CD8-positive, alpha-beta memory T cell (primary cell): Measurements from ENCODE around the gene KERA. TPM values are rescaled to one million over a fixed set of nuclear protein-coding genes. Genes with fewer than 3 reads are reported as not detected.

Experiments
- CTCF ChIA-PET: fragments of 350-600 bp; sonication (Branson Sonifier 250); formaldehyde crosslinking; loops from one replicate; lab custom pipeline; 2021; ENCODE audit warnings: antibody characterized with exemption; lab: Charles Lee
- POLR2A ChIA-PET: fragments of 350-600 bp; sonication (Branson Sonifier 250); formaldehyde crosslinking; loops from one replicate; lab custom pipeline; 2021; ENCODE audit warnings: antibody characterized with exemption; lab: Charles Lee
- DNase-seq, 5 donors: peaks; one replicate each; pipeline versions ENCODE4 v3.0.0 to v3.0.0-alpha.2; 2020 to 2022; ENCODE audit warnings: mixed read lengths in 1 of 5
- H3K27ac ChIP-seq: one replicate; pipeline ENCODE4 v1.7.0; 2013; ENCODE audit warnings: low read depth, mild to moderate bottlenecking, low read length, moderate library complexity
- H3K27me3 ChIP-seq: 2 replicates; pipeline ENCODE4 v1.7.0; 2013; ENCODE audit warnings: low read length, mild to moderate bottlenecking; ENCODE audit not compliant: insufficient read depth, poor library complexity, severe bottlenecking
- H3K36me3 ChIP-seq: 2 replicates; pipeline ENCODE4 v1.7.0; 2013; ENCODE audit warnings: mild to moderate bottlenecking, low read length, moderate library complexity; ENCODE audit not compliant: insufficient read depth
- H3K4me1 ChIP-seq: 2 replicates; pipeline ENCODE4 v1.7.0; 2013; ENCODE audit warnings: mild to moderate bottlenecking, low read length, moderate library complexity; ENCODE audit not compliant: insufficient read depth
- H3K4me3 ChIP-seq: 2 replicates; pipeline ENCODE4 v1.7.0; 2013; ENCODE audit warnings: mild to moderate bottlenecking, low read length
- H3K9me3 ChIP-seq: 2 replicates; pipeline ENCODE4 v1.7.0; 2013; ENCODE audit warnings: mild to moderate bottlenecking, low read length
- H3K27ac Mint-ChIP-seq, 8 donors: one replicate each; pipeline ENCODE4 v1.8.0; 2020 to 2021; ENCODE audit warnings: mixed read lengths in 8 of 8, mild to moderate bottlenecking in 6 of 8, inconsistent platforms in 3 of 8, moderate library complexity in 3 of 8
- H3K27me3 Mint-ChIP-seq, 2 donors: one replicate each; pipeline ENCODE4 v1.8.0; 2020 to 2021; ENCODE audit warnings: mixed read lengths in 2 of 2, mild to moderate bottlenecking in 1 of 2, moderate library complexity in 1 of 2
- H3K36me3 Mint-ChIP-seq, 3 donors: one replicate each; pipeline ENCODE4 v1.8.0; 2020 to 2021; ENCODE audit warnings: mixed read lengths in 3 of 3, inconsistent platforms in 1 of 3, mild to moderate bottlenecking in 1 of 3
- H3K4me1 Mint-ChIP-seq, 3 donors: one replicate each; pipeline ENCODE4 v1.8.0; 2020 to 2021; ENCODE audit warnings: mixed read lengths in 3 of 3, inconsistent platforms in 1 of 3, mild to moderate bottlenecking in 1 of 3
- H3K4me3 Mint-ChIP-seq, 7 donors: one replicate each; pipeline ENCODE4 v1.8.0; 2020 to 2021; ENCODE audit warnings: mixed read lengths in 7 of 7, mild to moderate bottlenecking in 6 of 7, moderate library complexity in 4 of 7, inconsistent platforms in 2 of 7
- H3K9me3 Mint-ChIP-seq, 5 donors: one replicate each; pipeline ENCODE4 v1.8.0; 2020 to 2022; ENCODE audit warnings: mixed read lengths in 5 of 5, mild to moderate bottlenecking in 3 of 5, moderate library complexity in 2 of 5, inconsistent platforms in 1 of 5
- polyA plus RNA-seq: library from polyadenylated mRNA; unstranded; fragments of 300-500 nt; fragmentation: Illumina TruSeq; gene quantifications from one replicate; pipeline ENCODE4 v1.2.3, GENCODE V29; 2021
- total RNA-seq, 2 experiments: library from RNA; stranded (reverse); gene quantifications; one replicate each; pipeline ENCODE4 v1.2.3, GENCODE V29; 2021

Gene KERA
- total and polyA plus RNA-seq, 3 experiments from 2014 or later: not detected

GRCh38 chr12:91019455-91019854 is 38.4 kb downstream of the KERA start:
- ChIA-PET CTCF (no interaction called here), POLR2A (no interaction called here)
- peaks cover 0 to 2% of the 10 kb centered on the region in 2 donors for H3K27me3 Mint-ChIP-seq

GRCh38 chr12:91017511-91018263 is 40.1 kb downstream of the KERA start:
- Histone ChIP-seq H3K36me3 (no peaks in the 10 kb centered on the region), H3K27me3 (no peaks in the 10 kb centered on the region), H3K27ac (no peak overlapping the region), H3K9me3 (no peaks in the 10 kb centered on the region), H3K4me3 (no peak overlapping the region), H3K4me1 (no peaks in the 10 kb centered on the region)
- POLR2A ChIA-PET: no interaction called here
- H3K27me3 Mint-ChIP-seq: peaks cover 0 to 5% of the 10 kb centered on the region in 2 donors
- H3K4me1 Mint-ChIP-seq: no peaks in the 10 kb centered on the region
- CTCF ChIA-PET: no interaction called here
- no peak overlapping the region for H3K4me3 Mint-ChIP-seq
- H3K36me3 Mint-ChIP-seq: no peaks in the 10 kb centered on the region
- peaks cover 0 to 4% (median 2%) of the 10 kb centered on the region in 5 donors for H3K9me3 Mint-ChIP-seq
- H3K27ac Mint-ChIP-seq: no peak overlapping the region
- DNase-seq: no peak

More at GRCh38 chr12:91019455-91019854, 38.4 kb downstream of the KERA start:
- Mint-ChIP-seq H3K9me3 (peaks cover 0 to 3% (median 2%) of the 10 kb centered on the region in 5 donors), H3K36me3 (no peaks in the 10 kb centered on the region), H3K4me1 (no peaks in the 10 kb centered on the region), H3K27ac (no peak overlapping the region), H3K4me3 (no peak overlapping the region)
- Histone ChIP-seq H3K4me3 (no peak overlapping the region), H3K27ac (no peak overlapping the region), H3K36me3 (no peaks in the 10 kb centered on the region), H3K9me3 (no peaks in the 10 kb centered on the region), H3K27me3 (no peaks in the 10 kb centered on the region), H3K4me1 (no peaks in the 10 kb centered on the region)
- no peak for DNase-seq

- Histone ChIP-seq H3K27me3 (no peaks in the 10 kb centered on the region), H3K4me3 (no peak overlapping the region), H3K4me1 (no peaks in the 10 kb centered on the region), H3K27ac (no peak overlapping the region), H3K9me3 (no peaks in the 10 kb centered on the region), H3K36me3 (no peaks in the 10 kb centered on the region)
- H3K9me3 Mint-ChIP-seq: peaks cover 0 to 4% (median 2%) of the 10 kb centered on the region in 5 donors
- H3K27me3 Mint-ChIP-seq: peaks cover 0 to 5% of the 10 kb centered on the region in 2 donors
- ChIA-PET CTCF (no interaction called here), POLR2A (no interaction called here)
- H3K4me1 Mint-ChIP-seq: no peaks in the 10 kb centered on the region
- H3K27ac Mint-ChIP-seq: no peak overlapping the region
- no peaks in the 10 kb centered on the region for H3K36me3 Mint-ChIP-seq
- DNase-seq: no peak
- H3K4me3 Mint-ChIP-seq: no peak overlapping the region
These were observed 40.8 kb downstream of the KERA start for GRCh38 chr12:91017043-91017442.

GRCh38 chr12:91009319-91009950 is 48.4 kb downstream of the KERA start:
- no peaks in the 10 kb centered on the region for H3K27me3 ChIP-seq
- no peak overlapping the region for H3K27ac Mint-ChIP-seq
- no peaks in the 10 kb centered on the region for H3K9me3 ChIP-seq
- peaks cover 0 to 10% (median 0%) of the 10 kb centered on the region in 3 donors for H3K4me1 Mint-ChIP-seq
- H3K36me3 ChIP-seq: no peaks in the 10 kb centered on the region
- no peak overlapping the region for H3K27ac ChIP-seq
- POLR2A ChIA-PET: no interaction called here
- peaks cover 0 to 2% (median 0%) of the 10 kb centered on the region in 5 donors for H3K9me3 Mint-ChIP-seq
- H3K4me1 ChIP-seq: no peaks in the 10 kb centered on the region
- no peaks in the 10 kb centered on the region for H3K36me3 Mint-ChIP-seq
- DNase-seq: no peak
- H3K27me3 Mint-ChIP-seq: peaks cover 0 to 4% of the 10 kb centered on the region in 2 donors
- H3K4me3 Mint-ChIP-seq: no peak overlapping the region
- CTCF ChIA-PET: no interaction called here
- no peak overlapping the region for H3K4me3 ChIP-seq

- no peak overlapping the region for H3K4me3 Mint-ChIP-seq
- no peak for DNase-seq
- Histone ChIP-seq H3K9me3 (no peaks in the 10 kb centered on the region), H3K4me3 (no peak overlapping the region), H3K36me3 (no peaks in the 10 kb centered on the region), H3K27ac (no peak overlapping the region), H3K4me1 (no peaks in the 10 kb centered on the region), H3K27me3 (no peaks in the 10 kb centered on the region)
- H3K36me3 Mint-ChIP-seq: no peaks in the 10 kb centered on the region
- POLR2A ChIA-PET: no interaction called here
- no peaks in the 10 kb centered on the region for H3K9me3 Mint-ChIP-seq
- CTCF ChIA-PET: no interaction called here
- peak overlapping the region in 1 of 8 donors; percentile 59 for H3K27ac Mint-ChIP-seq
- H3K4me1 Mint-ChIP-seq: peaks cover 0 to 10% (median 0%) of the 10 kb centered on the region in 3 donors
- peaks cover 0 to 1% of the 10 kb centered on the region in 2 donors for H3K27me3 Mint-ChIP-seq
These were observed 50.1 kb downstream of the KERA start for GRCh38 chr12:91007531-91008290.

GRCh38 chr12:91004872-91005271 is 53.0 kb downstream of the KERA start, which contains the start of gene EPYC:
Gene EPYC (minus strand): TSS chr12:91004972. CDS start chr12:91002565, 2,407 bp downstream.
- H3K27me3 Mint-ChIP-seq: no peaks in the 10 kb centered on the region
- no peak within 1 kb of the TSS for H3K27ac ChIP-seq
- CTCF ChIA-PET: no interaction called here
- POLR2A ChIA-PET: no interaction called here
- H3K27ac Mint-ChIP-seq: no peak within 1 kb of the TSS
- H3K4me3 ChIP-seq: no peak within 1 kb of the TSS
- no peaks in the 10 kb centered on the region for H3K9me3 ChIP-seq
- no peaks in the 10 kb centered on the region for H3K36me3 ChIP-seq
- H3K4me3 Mint-ChIP-seq: no peak within 1 kb of the TSS
- no peaks in the 10 kb centered on the region for H3K9me3 Mint-ChIP-seq
- DNase-seq: no peak
- H3K4me1 Mint-ChIP-seq: peaks cover 0 to 10% (median 0%) of the 10 kb centered on the region in 3 donors
- H3K4me1 ChIP-seq: no peaks in the 10 kb centered on the region
- H3K36me3 Mint-ChIP-seq: no peaks in the 10 kb centered on the region
- no peaks in the 10 kb centered on the region for H3K27me3 ChIP-seq

GRCh38 chr12:91003737-91004136 is 54.1 kb downstream of the KERA start:
- ChIA-PET POLR2A (no interaction called here), CTCF (no interaction called here)
- no peaks in the 10 kb centered on the region for H3K27me3 ChIP-seq
- H3K4me3 ChIP-seq: no peak overlapping the region
- no peak for DNase-seq
- H3K4me3 Mint-ChIP-seq: no peak overlapping the region
- no peak overlapping the region for H3K27ac Mint-ChIP-seq
- no peaks in the 10 kb centered on the region for H3K27me3 Mint-ChIP-seq
- no peaks in the 10 kb centered on the region for H3K9me3 Mint-ChIP-seq
- no peaks in the 10 kb centered on the region for H3K4me1 ChIP-seq
- H3K9me3 ChIP-seq: no peaks in the 10 kb centered on the region
- H3K36me3 ChIP-seq: no peaks in the 10 kb centered on the region
- peaks cover 0 to 10% (median 0%) of the 10 kb centered on the region in 3 donors for H3K4me1 Mint-ChIP-seq
- no peak overlapping the region for H3K27ac ChIP-seq
- H3K36me3 Mint-ChIP-seq: no peaks in the 10 kb centered on the region

GRCh38 chr12:91001306-91001705 is 56.5 kb downstream of the KERA start:
- H3K9me3 Mint-ChIP-seq: no peaks in the 10 kb centered on the region
- no peak overlapping the region for H3K4me3 Mint-ChIP-seq
- Histone ChIP-seq H3K36me3 (no peaks in the 10 kb centered on the region), H3K4me3 (no peak overlapping the region), H3K4me1 (no peaks in the 10 kb centered on the region), H3K27me3 (no peaks in the 10 kb centered on the region), H3K9me3 (no peaks in the 10 kb centered on the region), H3K27ac (no peak overlapping the region)
- no peak overlapping the region for H3K27ac Mint-ChIP-seq
- ChIA-PET CTCF (no interaction called here), POLR2A (no interaction called here)
- H3K27me3 Mint-ChIP-seq: no peaks in the 10 kb centered on the region
- no peak for DNase-seq
- no peaks in the 10 kb centered on the region for H3K4me1 Mint-ChIP-seq
- H3K36me3 Mint-ChIP-seq: no peaks in the 10 kb centered on the region
